Dedifferentiated amniotic fluid mesenchymal stem cell (primary cell): Measurements from ENCODE around the gene PTPN18.
"Not testable (repeated sequence)": the region's sequence is repeated elsewhere in the genome, so short reads cannot be mapped to it uniquely, and the experiment has no call there.

Experiments used
- DNase-seq: peaks from one replicate; pipeline ENCODE4 v3.0.0-alpha.2; 2016; ENCODE audit errors: extremely low spot score

Gene PTPN18

DNA sequence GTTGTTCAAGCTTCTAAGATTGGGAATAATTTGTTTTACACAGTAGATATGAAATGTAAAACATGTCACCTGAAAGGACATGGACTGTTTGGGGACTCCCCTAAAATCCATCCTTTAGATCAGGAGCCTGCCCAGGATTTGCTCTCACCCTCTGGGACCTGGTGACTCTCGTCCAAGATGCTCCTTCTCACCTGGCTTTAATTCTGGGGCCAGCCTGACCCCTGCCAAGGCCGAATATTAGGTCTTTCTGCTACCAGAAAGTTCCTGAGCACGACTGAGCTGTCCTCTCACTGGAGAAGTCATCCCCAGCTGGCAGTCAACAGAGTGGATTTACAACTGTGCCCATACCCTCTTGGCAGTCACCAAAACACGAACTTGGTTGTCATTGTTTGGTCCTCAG is 25.3 kb downstream of the PTPN18 start:
- DNase-seq = no peak

DNA sequence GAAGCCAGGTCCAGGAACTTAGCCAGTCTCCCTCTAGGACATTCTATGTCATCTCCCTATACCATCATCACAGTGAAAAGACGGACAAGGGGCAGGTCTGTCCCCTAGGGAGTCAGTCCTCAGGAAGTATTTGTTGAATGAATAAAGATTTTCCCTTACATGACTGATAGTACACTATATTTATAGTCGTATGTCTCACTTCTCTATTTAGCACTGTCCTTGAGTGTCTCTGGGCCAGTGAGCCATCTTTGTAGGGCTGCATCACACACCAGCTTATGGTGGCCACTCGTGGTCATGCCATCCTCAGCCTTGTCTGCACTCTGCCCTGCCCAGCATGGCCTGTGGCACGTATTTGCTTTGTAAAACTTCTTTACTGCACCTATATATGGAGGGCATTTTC is 25.8 kb downstream of the PTPN18 start:
- DNase-seq = no peak

DNA sequence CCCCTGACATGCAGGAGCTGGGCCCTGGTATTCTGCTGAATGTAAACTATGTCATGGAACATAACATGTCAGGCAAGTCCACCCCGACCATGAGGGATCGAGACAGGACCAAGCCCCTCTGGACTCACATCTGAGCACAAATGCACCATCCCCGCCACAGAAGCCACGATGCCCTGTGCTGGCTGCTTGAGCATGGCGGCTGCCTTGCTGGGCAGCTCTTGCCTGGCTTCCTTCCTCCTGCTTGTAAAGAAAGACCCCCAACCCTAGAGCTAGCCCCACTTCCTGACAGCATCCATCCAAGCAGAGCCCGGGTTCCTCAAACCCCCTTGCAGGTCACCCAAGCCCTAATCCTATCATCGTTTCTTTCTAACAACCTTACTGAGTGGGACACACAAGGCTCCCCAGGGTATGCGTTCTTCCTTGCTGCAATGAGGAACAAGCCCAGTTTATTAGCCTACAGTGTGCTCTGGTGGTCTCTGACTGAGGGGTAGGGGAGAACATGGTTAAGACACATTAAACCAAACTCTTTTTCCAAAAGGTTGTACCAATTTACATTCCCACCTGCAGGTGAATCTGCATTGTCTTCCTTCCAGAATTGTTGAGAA is 26.6 kb downstream of the PTPN18 start:
- no peak for DNase-seq

DNA sequence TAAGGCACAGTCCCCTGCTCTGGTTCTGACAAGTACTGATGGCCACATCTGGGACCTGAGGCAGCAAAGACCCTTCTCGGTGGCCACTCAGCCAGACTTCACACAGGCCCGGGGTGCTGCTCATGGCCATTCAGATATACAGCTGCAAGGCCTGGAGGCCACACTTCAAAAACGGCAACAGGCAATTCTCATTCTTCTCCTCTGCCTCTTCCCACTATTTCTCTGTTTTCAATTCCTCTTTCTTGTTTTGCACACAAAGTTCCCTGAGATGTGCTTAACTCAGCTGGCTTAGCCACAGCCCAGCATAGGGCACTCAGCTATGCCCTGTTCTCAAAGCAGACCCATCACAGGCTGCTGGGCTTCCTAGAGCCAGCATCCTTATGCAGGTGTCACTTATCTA is 29.9 kb downstream of the PTPN18 start:
- DNase-seq = no peak

DNA sequence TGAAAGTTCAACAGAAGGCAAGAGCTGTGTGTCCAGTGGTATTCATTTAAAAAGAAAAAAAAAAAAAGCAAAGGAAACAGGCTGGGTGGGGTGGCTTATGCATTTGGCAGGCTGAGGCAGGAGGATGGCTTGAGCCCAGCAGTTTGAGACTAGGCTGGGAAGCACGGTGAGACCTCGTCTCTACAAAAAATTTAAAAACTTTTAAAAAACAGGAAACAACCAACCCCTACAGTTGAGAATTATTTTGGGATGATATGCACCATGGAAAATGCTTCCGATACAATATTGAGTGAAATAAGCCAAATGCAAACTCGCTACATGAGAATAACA is 31.2 kb downstream of the PTPN18 start:
- no peak for DNase-seq

DNA sequence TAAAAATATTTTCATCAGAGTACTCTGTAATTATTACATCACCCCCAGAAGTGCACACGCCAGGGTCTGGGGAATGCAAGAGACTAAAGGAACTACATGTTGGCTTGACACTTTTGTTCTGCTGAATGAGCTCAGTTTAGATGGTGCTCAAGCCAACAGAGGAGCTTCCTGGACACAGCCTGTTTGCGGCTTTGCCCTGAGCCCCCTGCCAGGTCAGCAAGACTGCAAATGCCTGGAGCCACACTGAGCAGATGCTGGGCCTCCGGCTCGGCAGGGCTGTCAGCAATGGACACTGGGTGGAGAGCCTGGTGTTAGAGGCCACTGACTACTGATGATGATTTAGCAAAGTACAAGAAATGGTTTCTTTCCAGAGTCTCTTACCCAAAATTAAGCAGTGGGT is 31.9 kb downstream of the PTPN18 start:
- DNase-seq = no peak

DNA sequence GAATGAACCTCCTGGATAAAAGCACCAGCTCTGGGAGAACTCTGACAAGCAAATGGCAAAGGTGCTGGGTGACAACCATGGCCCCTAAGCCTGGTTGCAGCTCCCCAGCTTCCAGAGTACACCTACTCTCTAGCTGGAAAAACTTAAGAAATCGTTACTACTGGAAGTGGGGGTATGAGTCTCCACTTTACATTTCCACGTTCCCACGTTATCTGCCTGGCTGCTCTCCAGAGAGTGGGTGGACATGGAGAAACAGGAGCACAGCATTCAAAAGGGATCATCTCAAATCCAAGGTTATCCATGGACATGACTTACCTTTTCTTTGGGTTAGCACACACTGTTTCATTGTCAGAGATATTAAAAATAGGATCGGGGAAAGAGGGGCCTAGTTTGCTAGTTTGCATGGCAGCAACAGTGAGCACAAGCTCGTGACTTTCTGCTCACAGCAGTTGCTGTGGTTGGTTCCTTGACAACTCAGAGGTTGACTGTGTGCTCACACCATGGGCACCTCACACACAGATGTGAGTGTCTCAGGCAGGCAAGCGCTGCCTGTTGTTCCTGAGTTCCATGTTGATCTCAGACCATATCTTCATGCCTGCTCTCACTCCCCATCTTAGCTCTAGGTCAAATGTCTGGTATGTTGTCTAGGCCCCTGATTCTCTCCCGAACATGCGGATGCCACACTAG is 32.5 kb downstream of the PTPN18 start:
- no peak for DNase-seq

DNA sequence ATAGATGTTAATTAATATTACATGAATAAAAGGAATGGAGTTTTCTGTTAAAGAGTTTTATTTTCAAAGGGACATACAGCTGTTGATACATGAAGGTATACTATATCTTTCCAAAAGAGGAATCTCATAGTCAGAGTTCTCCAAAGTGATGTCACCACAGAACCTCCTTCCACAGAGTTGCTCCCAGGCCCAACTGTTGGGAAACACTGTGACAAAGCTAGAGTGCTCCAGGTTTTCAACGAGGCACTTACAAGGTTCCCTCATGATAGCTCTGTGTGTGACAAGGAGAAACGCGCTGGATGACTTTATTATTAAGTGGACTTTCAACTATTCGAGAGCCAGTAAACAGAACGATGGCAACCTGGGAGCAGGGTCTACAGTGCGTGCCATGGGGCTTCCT is 33.5 kb downstream of the PTPN18 start:
- DNase-seq = no peak

DNA sequence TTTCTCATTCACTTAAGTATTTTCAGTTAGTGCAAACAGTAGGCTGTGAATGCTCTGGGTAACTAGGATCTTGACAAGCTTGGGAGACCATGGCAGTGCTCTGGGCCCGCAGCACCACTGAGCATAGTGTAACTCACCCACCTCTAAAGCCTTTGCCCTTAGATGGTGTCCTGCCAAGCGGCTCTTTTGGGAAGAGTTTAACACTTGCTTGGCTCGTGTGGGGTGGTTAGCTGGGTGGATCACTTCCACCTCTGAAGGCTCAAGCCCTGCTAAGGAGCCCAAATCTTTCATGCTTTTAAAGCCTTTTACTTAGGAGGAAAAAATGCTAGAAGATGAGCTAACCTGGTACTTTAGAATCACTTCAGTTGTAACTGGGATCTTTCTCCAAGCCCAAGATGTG is 33.9 kb downstream of the PTPN18 start:
- no peak for DNase-seq

DNA sequence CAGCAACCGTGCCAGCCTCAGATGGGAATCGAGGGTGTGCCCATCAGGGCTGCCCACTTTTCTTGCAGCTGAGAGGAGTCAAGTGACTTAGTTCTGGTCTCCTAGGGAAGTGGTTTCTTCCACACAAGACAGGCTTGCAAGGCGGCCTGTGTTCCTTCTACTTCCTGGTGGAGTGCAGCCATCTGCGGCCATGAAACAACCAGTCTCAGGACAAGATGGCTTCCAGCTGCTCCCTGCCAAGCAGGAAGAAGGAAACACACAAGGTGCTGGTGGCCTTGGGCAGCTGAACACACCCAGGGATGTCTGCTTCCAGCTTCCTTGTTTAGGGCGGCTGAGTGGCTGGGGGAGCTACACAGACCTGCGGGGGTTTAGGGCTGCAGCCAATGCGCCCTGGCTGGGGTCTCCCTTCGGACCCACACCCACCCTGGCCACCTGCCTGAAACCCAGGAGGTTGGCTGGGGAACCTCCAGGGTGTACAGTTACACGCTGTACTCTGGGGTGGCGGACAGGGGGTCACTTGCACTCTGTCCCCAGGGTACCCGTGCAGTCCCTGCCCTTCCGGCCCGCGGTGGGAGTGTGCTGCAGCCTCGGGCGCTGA is 34.7 kb downstream of the PTPN18 start:
- no peak for DNase-seq

DNA sequence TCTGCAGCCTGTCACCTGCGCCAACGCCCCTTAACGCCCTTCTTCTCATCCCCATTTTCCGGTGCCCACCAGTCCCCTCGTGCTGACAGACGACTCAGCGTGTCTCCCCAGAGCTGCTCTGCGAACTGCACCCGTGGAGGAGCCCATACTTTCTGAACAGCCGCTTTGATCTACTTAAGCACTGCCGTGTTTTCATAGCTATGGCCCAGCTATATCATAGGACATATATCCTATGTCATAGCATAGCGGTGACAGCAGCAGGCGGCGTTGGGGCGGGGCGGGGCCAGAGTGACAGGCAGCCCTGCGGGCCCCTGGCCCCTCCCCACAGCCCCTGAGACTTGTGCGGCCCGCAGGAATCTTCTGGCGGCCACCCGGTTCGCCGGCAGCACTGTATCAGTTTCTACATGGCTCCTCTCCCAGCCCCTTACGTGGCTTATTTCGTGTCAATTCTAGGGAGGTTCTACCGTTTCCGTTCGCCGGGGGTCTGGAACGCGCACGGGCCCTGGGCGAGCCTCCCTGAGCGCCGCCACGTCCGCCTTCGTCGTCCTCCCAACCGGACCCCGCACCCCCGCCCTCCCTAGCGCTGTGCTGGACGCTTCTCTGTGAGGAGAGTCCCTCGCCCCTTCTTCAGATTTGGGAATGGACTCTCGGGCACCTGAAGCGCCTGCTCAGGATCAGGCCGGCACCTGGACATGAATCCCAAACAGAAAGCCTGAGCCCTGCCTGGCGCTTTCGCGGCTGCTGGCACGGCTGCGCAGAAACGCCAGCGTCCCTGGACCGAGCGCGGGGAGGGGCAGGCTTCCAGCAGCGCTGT is 35.4 kb downstream of the PTPN18 start:
- DNase-seq = peak; percentile 52

DNA sequence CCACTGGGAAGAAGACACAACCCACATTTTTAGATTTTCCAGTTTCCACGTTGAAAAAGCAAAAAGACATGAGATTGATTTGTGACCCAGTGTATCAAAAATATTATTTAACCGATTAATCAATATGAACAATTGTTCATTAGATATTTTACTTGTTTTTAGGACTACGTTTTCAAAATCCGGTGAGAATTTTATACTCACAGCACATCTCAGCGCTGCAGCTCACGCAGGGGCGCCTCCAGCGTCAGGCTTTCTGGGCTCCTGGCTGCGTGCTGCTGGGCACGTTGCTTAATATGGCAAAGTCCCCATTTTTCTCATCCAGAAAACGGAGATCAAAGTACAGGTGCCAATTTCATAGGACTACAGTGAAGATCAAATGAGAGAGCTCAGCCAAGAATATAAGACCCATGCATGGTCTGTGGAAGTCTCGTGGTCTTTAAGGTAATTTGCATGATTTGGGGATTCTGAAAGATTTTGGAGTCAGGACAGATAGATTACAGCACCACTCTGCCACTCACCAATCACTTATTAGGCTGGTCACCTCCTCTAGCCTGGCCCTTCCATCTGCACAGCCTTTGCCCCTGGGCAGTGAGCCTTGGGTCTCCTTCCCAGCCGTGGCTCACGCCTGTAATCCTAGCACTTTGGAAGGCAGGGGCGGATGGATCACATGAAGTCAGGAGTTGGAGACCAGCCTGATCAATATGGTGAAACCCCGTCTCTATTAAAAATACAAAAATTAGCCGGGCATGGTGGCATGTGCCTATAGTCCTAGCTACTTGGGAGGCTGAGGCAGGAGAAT is 36.2 kb downstream of the PTPN18 start:
- DNase-seq = peak; percentile 16

DNA sequence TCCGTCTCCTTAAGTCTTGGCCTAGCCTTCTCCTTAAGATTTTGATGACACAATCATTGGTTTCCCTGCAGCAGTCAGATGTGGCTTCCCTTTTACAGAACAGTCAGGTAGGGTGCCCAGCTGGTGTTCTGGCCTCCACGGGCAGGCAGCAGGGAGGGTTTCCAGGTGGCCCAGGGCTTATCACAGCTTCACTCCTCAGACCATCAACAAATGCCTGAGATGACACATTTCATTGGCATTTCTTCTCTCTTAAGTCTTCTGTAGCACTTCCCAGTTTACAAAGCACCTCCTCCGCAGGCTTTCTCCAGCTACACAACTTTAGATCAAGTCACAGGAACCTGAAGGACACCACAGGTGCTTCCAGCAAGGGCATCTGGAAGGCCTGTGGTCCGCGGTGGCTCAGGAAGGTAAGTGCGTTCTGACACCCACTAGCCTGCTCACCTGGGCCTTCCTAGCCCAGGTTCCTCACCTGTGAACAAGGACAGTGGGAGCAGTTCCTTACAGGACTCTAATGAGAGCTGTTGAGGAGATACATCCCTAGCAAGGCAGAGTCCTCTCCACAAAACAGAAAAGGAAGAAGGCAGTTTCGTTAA is 37.6 kb downstream of the PTPN18 start:
- no peak for DNase-seq

DNA sequence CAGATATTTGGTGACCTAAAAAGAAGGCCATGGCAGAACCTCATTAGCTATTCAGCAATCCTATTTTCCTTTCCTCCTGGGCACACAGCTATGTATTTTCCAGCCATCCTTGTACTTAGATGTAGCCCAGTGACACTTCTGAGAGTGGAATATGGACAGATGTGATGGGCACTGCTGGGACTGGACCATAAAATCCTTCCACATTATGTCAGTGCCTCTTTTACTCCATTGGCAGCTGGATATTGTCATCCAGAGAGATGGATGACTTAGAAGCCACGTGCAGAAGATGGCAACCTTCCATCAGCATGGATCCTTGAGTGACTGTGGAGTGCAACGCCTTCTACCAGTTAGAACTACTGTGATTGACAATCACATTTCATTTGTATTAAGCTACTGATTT is 50.4 kb downstream of the PTPN18 start:
- not testable (repeated sequence) for DNase-seq

DNA sequence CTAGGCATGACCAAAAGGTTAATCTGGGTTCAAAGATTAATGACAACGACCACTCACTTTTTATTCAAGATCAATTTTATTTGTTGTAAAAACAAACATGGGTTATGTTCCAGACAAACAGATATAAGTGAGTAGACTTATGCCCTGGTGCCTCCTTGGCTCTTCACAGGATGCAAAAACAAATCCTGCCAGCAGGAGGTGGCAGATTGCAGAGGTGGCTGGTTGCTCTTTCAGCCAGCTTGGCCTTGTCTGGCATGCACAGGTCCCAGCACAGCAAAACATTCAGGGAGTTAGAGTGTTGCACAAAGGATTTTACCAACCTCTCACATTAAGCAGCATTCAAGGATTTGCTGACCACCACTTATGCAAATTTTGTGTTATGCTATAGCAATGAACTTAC is 60.8 kb downstream of the PTPN18 start:
- not testable (repeated sequence) for DNase-seq

DNA sequence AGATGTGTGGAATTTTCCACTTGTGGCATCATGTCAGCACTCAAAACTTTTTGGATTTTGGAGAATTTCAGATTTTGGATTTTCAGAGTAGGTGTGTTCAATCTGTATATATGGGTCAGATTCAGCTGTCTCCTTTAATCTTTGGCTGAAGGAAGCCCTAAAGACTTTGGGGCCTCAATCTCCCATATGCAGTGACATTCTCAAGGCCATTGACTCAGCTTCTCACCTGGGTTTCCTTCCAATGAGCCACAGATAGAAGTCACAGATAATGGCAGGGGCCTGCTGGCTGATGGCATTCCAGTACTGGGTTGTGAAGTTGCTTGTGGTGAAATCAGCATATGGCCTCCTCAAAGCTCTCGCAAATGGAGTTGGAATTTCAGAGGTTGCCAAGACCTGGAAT is 63.0 kb downstream of the PTPN18 start:
- DNase-seq = not testable (repeated sequence)
